ENCODE data around the gene FARP1.

FARP1 gene

DNA sequence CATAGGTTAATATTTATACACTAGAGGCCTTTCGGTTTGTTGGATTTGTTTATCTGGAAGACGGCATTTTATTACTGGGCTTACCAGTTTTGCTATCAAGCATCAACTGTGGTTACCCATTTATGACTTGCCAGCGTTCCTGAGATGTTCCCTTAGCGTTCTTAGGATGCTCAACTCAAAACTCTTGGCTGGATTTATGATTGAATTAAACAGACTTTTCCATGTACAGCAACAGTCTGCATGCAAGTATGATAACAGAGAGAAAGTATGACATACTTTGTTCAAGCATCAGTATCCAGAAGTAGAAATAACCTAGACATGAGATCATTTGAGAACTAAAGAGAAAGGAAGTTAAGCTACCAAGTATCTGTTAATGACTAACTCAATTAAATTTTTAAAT, 64.1 kb downstream of the FARP1 start:
- H3K9me3 ChIP-seq (ENCODE audit: insufficient read depth, low read length) = no peaks in the 10 kb centered on the region

DNA sequence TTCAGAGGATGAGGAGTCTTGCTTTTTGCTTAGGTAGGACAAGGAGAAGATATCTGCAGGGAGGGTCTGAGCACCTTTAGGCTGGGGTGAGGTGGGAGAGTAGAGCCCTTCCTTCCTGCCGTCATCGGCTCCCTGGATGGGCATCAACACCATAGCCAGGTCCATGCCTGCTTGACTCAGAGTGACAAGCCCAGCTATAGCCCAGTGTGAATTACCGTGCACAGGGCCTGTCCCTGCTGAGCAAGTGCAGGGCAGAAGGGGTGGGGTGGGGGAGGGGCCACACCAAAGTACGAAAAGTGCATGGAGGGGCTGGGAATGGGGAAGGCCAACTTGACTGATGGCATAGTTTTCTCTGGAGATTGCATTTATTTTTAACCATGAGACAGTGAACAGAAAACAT, 64.5 kb downstream of the FARP1 start:
- TF ChIP-seq, protein P1, sequence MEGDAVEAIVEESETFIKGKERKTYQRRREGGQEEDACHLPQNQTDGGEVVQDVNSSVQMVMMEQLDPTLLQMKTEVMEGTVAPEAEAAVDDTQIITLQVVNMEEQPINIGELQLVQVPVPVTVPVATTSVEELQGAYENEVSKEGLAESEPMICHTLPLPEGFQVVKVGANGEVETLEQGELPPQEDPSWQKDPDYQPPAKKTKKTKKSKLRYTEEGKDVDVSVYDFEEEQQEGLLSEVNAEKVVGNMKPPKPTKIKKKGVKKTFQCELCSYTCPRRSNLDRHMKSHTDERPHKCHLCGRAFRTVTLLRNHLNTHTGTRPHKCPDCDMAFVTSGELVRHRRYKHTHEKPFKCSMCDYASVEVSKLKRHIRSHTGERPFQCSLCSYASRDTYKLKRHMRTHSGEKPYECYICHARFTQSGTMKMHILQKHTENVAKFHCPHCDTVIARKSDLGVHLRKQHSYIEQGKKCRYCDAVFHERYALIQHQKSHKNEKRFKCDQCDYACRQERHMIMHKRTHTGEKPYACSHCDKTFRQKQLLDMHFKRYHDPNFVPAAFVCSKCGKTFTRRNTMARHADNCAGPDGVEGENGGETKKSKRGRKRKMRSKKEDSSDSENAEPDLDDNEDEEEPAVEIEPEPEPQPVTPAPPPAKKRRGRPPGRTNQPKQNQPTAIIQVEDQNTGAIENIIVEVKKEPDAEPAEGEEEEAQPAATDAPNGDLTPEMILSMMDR (IDR thresholded peaks at IDR 0.05; ENCODE audit: insufficient read depth, low read length, poor library complexity, severe bottlenecking) = no peak
- TF ChIP-seq EZH2phosphoT487 (conservative IDR thresholded peaks at IDR 0.05; ENCODE audit: low read length) = no peak
- Histone ChIP-seq H3K9me3 (ENCODE audit: insufficient read depth, low read length) (no peaks in the 10 kb centered on the region), H3K27me3 (ENCODE audit: low read length) (no peaks in the 10 kb centered on the region), H3K9me2 (replicated peaks; ENCODE audit: insufficient read depth, low read length) (no peaks in the 10 kb centered on the region), H2AFZ (ENCODE audit: low read depth, low read length, severe bottlenecking) (no peak overlapping the region), H3F3A (ENCODE audit: insufficient read depth) (no peaks in the 10 kb centered on the region), H3K4me2 (ENCODE audit: low read depth, low read length, poor library complexity, severe bottlenecking) (no peak overlapping the region), H3K4me3 (ENCODE audit: insufficient read depth, low read length, poor library complexity, severe bottlenecking) (no peak overlapping the region), H3K27ac (ENCODE audit: low read depth, low read length) (no peak overlapping the region), H3K36me3 (ENCODE audit: low read length) (no peaks in the 10 kb centered on the region), H3K9ac (ENCODE audit: low read length) (no peak overlapping the region), H3K79me2 (ENCODE audit: insufficient read depth, low read length) (no peaks in the 10 kb centered on the region), H4K20me1 (ENCODE audit: low read depth, low read length) (no peaks in the 10 kb centered on the region)

More for the DNA sequence above, 64.1 kb downstream of the FARP1 start:
- TF ChIP-seq, protein P1 (IDR thresholded peaks at IDR 0.05; ENCODE audit: insufficient read depth, low read length, poor library complexity, severe bottlenecking) = no peak
- TF ChIP-seq EZH2phosphoT487 (conservative IDR thresholded peaks at IDR 0.05; ENCODE audit: low read length) = no peak
- Histone ChIP-seq H3K4me2 (ENCODE audit: low read depth, low read length, poor library complexity, severe bottlenecking) (no peak overlapping the region), H3K27me3 (ENCODE audit: low read length) (no peaks in the 10 kb centered on the region), H3F3A (ENCODE audit: insufficient read depth) (no peaks in the 10 kb centered on the region), H3K36me3 (ENCODE audit: low read length) (no peaks in the 10 kb centered on the region), H3K9me2 (replicated peaks; ENCODE audit: insufficient read depth, low read length) (no peaks in the 10 kb centered on the region), H3K9ac (ENCODE audit: low read length) (no peak overlapping the region), H3K27ac (ENCODE audit: low read depth, low read length) (no peak overlapping the region), H2AFZ (ENCODE audit: low read depth, low read length, severe bottlenecking) (no peak overlapping the region), H3K4me3 (ENCODE audit: insufficient read depth, low read length, poor library complexity, severe bottlenecking) (no peak overlapping the region), H3K79me2 (ENCODE audit: insufficient read depth, low read length) (no peaks in the 10 kb centered on the region), H4K20me1 (ENCODE audit: low read depth, low read length) (no peaks in the 10 kb centered on the region)

DNA sequence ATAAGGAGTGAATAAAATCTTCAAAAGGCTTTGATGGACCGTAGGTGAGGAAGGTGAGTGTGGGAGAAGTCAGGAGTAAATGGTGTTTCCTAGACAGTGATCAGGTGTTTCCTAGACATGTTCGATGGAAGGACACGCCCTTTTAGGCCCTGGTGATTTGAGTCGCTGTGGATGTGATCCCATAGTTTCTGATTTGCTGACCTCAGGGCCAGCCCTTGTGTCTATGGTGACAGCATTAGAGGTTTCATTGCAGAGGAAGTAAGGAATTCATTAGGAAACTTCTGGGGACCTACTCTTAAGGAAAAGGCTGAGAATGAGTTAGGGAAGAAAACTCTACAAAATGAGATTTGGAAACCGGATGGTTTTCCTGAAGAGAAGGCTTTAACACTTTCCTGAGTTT, 65.7 kb downstream of the FARP1 start:
- no peaks in the 10 kb centered on the region for H3K79me2 ChIP-seq (ENCODE audit: insufficient read depth, low read length)
- no peak overlapping the region for H3K4me2 ChIP-seq (ENCODE audit: low read depth, low read length, poor library complexity, severe bottlenecking)
- H2AFZ ChIP-seq (ENCODE audit: low read depth, low read length, severe bottlenecking) = no peak overlapping the region
- no peak overlapping the region for H3K27ac ChIP-seq (ENCODE audit: low read depth, low read length)
- H3K4me3 ChIP-seq (ENCODE audit: insufficient read depth, low read length, poor library complexity, severe bottlenecking) = no peak overlapping the region
- H3F3A ChIP-seq (ENCODE audit: insufficient read depth) = no peaks in the 10 kb centered on the region
- TF ChIP-seq, protein P1 (IDR thresholded peaks at IDR 0.05; ENCODE audit: insufficient read depth, low read length, poor library complexity, severe bottlenecking) = no peak
- TF ChIP-seq EZH2phosphoT487 (conservative IDR thresholded peaks at IDR 0.05; ENCODE audit: low read length) = no peak
- no peaks in the 10 kb centered on the region for H3K36me3 ChIP-seq (ENCODE audit: low read length)
- H3K27me3 ChIP-seq (ENCODE audit: low read length) = no peaks in the 10 kb centered on the region
- no peak overlapping the region for H3K9ac ChIP-seq (ENCODE audit: low read length)
- H4K20me1 ChIP-seq (ENCODE audit: low read depth, low read length) = no peaks in the 10 kb centered on the region
- no peaks in the 10 kb centered on the region for H3K9me3 ChIP-seq (ENCODE audit: insufficient read depth, low read length)
- H3K9me2 ChIP-seq (replicated peaks; ENCODE audit: insufficient read depth, low read length) = no peaks in the 10 kb centered on the region

Measured in SU-DHL-6 (cell line).